ENCODE measurements around the gene BEST1.

DNA sequence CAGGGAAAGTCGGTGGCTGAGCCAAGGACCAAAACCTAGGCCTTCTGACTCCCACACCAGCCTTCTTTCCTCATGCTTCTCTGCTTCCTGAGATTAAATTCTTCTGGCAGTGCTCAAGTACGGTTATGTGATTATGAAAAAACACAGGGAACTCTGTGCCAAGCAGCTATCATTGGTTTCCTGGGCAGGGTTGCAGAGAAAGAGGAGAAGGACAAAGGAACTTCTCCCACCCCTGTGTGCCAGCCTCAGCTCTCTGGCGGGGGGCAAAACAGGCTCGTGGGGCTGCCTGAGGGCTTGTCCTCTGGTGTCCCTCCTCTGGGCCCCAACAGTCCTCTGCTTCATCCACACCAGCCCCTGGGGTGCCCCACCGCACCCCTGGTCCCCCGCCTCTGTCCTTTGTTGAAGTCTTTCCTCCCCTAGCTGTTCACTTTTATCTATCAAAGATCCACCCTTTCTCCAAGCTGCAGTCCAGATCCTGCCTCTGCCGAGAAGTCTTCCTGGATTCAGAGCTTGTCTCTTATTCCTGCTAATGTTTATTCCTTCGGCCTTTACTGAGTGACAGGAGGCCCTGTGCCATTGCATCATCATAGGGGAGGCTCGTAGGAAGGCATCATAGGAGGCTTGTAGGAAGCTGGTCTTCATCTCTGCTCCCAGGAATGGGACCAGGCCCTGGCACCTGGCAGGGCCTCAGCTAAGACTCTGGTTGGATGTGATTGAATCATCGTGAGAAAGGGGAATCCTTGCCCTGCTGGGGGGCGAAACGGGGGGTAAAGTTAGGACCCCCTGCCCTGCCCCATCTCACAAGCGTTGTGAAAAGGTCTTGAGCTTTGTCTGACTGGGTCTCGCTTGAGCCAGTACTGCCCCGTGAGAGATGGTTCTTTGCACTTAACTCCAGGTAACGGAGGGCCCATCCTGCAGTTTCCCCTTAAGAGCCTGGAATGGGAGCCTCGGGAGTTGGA, 28.8 kb downstream of the BEST1 start:
- TF ChIP-seq CTCF (conservative IDR thresholded peaks at IDR 0.05) (no peak), ZFX (IDR thresholded peaks at IDR 0.05) (no peak)

Data from C4-2B (cell line).